Colonic mucosa (tissue), 4 donors: ENCODE data around the gene JPH3. TPM values are rescaled to one million over a fixed set of nuclear protein-coding genes. Genes with fewer than 3 reads are reported as not detected.
A peak's percentile ranks its signal among the peaks of the same experiment; 100 is the strongest.

Experiments used
- DNase-seq: peaks from one replicate; pipeline ENCODE4 v3.0.0-alpha.2; 2020
- H3K27ac ChIP-seq: fragments of 200-600 bp; one replicate; pipeline ENCODE4 v1.8.0; 2021
- H3K27me3 ChIP-seq: fragments of 200-600 bp; one replicate; pipeline ENCODE4 v1.8.0; 2021
- H3K36me3 ChIP-seq: fragments of 200-600 bp; one replicate; pipeline ENCODE4 v1.8.0; 2021
- H3K4me1 ChIP-seq: fragments of 200-600 bp; one replicate; pipeline ENCODE4 v1.8.0; 2021; ENCODE audit warnings: mild to moderate bottlenecking
- H3K4me3 ChIP-seq: fragments of 200-600 bp; one replicate; pipeline ENCODE4 v1.8.0; 2021
- H3K9ac ChIP-seq, 2 donors: one replicate each; pipeline ENCODE4 v1.7.0; 2013; ENCODE audit warnings: control low read depth in 2 of 2, low read depth in 2 of 2, low read length in 2 of 2
- H3K9me3 ChIP-seq: fragments of 200-600 bp; one replicate; pipeline ENCODE4 v1.8.0; 2021
- CTCF ChIP-seq: fragments of 200-600 bp; IDR thresholded peaks from one replicate; pipeline ENCODE4 v1.8.0; 2022; ENCODE audit warnings: antibody characterized with exemption, mild to moderate bottlenecking
- intact Hi-C: fragments of 100-400 bp; cut with DNase I; formaldehyde crosslinking; loops from one replicate; pipeline ENCODE4 v1.14.1; 2022
- total RNA-seq, 2 donors: library from RNA; stranded (reverse); fragmentation: NEBNext Ultra II Directional in 1 of 2; extraction: Animal tissue kit (Norgen Biotek cat#: 25700) in 1 of 2; gene quantifications; one replicate each; pipeline ENCODE4 v1.2.1, GENCODE V29; 2021
- donor health status: healthy.
- donor health status: DM: no; HTN: no; CAD: no.
- donor health status: DM: no; HTN: no; CAD: no.

The JPH3 gene
- total RNA-seq, 2 donors from 2014 or later, result 0.15 to 0.42 TPM

- no peak overlapping the region for H3K4me3 ChIP-seq
- no peaks in the 10 kb centered on the region for H3K36me3 ChIP-seq
- no peak for DNase-seq
- no peaks in the 10 kb centered on the region for H3K27me3 ChIP-seq
- intact Hi-C loops, result no loop called here
- no peak for TF ChIP-seq CTCF
- no peaks in the 10 kb centered on the region for H3K4me1 ChIP-seq
- H3K9ac ChIP-seq, result no peak overlapping the region
- no peaks in the 10 kb centered on the region for H3K9me3 ChIP-seq
- no peak overlapping the region for H3K27ac ChIP-seq
Measured at GRCh38 chr16:87579691-87580090, 22.6 kb upstream of the JPH3 start.

GRCh38 chr16:87580855-87581261 is 21.4 kb upstream of the JPH3 start:
- H3K27me3 ChIP-seq, result no peaks in the 10 kb centered on the region
- TF ChIP-seq CTCF, result no peak
- H3K4me1 ChIP-seq, result no peaks in the 10 kb centered on the region
- H3K27ac ChIP-seq, result no peak overlapping the region
- intact Hi-C loops, result no loop called here
- H3K9ac ChIP-seq, result no peak overlapping the region
- no peak overlapping the region for H3K4me3 ChIP-seq
- H3K36me3 ChIP-seq, result no peaks in the 10 kb centered on the region
- no peak for DNase-seq
- H3K9me3 ChIP-seq, result no peaks in the 10 kb centered on the region

- Histone ChIP-seq H3K9me3 (no peaks in the 10 kb centered on the region), H3K4me1 (no peaks in the 10 kb centered on the region), H3K27ac (peak overlapping the region; percentile 61), H3K4me3 (no peak overlapping the region), H3K36me3 (no peaks in the 10 kb centered on the region), H3K9ac (no peak overlapping the region), H3K27me3 (no peaks in the 10 kb centered on the region)
- TF ChIP-seq CTCF, result no peak
- DNase-seq, result peak; percentile 65
- intact Hi-C loops, result no loop called here
Measured at GRCh38 chr16:87581857-87582215, 20.5 kb upstream of the JPH3 start.

GRCh38 chr16:87582216-87582965 is 19.9 kb upstream of the JPH3 start:
- H3K4me3 ChIP-seq, result no peak overlapping the region
- no peaks in the 10 kb centered on the region for H3K4me1 ChIP-seq
- peak; percentile 49 for DNase-seq
- H3K36me3 ChIP-seq, result no peaks in the 10 kb centered on the region
- H3K27me3 ChIP-seq, result no peaks in the 10 kb centered on the region
- TF ChIP-seq CTCF, result no peak
- H3K9ac ChIP-seq, result peak overlapping the region; percentile 34 to 46
- H3K27ac ChIP-seq, result peak overlapping the region; percentile 61
- H3K9me3 ChIP-seq, result no peaks in the 10 kb centered on the region
- intact Hi-C loops, result no loop called here

GRCh38 chr16:87582966-87583325 is 19.4 kb upstream of the JPH3 start:
- no peaks in the 10 kb centered on the region for H3K9me3 ChIP-seq
- no peak for TF ChIP-seq CTCF
- H3K27me3 ChIP-seq, result no peaks in the 10 kb centered on the region
- no peak overlapping the region for H3K4me3 ChIP-seq
- H3K36me3 ChIP-seq, result no peaks in the 10 kb centered on the region
- no peaks in the 10 kb centered on the region for H3K4me1 ChIP-seq
- intact Hi-C loops, result no loop called here
- peak overlapping the region; percentile 61 for H3K27ac ChIP-seq
- DNase-seq, result no peak
- H3K9ac ChIP-seq, result peak overlapping the region; percentile 34 to 46
